ENCODE results near the gene IQSEC2.

IQSEC2 gene

DNA sequence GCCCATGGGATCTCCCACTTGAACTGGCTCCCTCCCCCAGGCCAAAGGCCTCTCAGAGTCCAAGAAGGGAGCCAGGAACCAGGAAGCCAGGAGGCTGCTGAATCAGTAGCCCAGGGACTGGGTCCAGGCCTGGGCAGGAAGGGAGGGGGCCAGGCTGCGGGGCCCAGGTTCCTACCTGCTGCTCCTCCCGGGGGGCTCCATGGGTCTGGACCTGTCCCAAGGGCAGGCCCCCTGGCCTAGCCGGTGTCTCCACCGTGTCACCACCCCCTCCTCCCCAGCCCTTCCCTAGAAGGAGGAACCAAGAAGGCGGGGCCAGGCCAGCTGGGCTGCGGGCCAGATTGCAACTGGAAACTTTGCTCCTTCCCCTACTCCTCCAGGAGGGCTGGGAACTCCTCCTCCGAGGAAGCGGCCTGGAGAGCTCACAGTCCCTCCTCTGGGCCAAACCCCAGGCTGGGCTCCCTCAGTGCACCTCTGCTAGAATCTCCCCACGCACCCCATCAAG is at the start of gene IQSEC2:
IQSEC2 (minus strand) TSS at position 264 of the 502 bp plus-strand sequence.
- DNase-seq (ENCODE audit: low read depth in 2 of 2), result no peak

DNA sequence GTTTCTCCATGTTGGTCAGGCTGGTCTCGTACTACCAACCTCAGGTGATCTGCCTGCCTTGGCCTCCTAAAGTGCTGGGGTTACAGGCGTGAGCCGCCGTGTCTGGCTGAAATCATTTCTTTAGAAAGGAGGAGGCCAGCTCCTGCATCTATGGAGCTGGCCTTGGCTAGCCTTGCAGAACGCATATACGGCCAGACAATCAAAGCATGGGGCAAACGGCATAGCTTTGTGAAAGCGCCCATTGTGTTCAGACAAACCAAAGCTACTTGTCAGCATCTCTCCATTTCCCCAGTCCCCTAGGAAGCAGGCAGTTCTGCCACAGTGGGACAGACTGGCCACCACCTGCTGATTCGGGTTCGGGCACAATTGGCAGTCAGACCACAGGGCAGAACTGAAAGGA is 48.9 kb upstream of the IQSEC2 start:
- DNase-seq (ENCODE audit: low read depth in 2 of 2), result no peak

DNA sequence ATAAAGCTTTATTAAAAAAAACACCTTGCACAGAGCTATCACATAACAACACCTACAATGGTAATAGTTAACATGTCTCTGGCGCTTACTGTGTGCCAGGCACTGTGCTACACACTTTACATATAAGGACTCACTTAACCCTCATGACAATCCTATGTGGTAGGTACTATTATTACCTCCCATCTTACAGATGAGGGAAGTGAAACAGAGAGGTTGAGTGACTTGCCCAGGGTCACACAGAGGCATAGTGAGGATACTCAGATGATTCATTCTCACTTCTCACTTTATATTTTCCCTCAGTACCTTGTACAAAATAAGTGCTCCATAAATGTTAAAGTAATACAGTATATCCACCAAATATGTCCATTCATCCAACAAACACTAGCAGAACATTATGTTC is 43.4 kb upstream of the IQSEC2 start:
- no peak for DNase-seq (ENCODE audit: low read depth in 2 of 2)

- no peak for DNase-seq (ENCODE audit: low read depth in 2 of 2)
Measured at GRCh38 chrX:53324085-53324484, 42.7 kb upstream of the IQSEC2 start.

GRCh38 chrX:53323196-53323595 is 41.8 kb upstream of the IQSEC2 start:
- DNase-seq (ENCODE audit: low read depth in 2 of 2), result no peak

- DNase-seq (ENCODE audit: low read depth in 2 of 2), result no peak
Measured at GRCh38 chrX:53321943-53322497, 40.6 kb upstream of the IQSEC2 start.

DNA sequence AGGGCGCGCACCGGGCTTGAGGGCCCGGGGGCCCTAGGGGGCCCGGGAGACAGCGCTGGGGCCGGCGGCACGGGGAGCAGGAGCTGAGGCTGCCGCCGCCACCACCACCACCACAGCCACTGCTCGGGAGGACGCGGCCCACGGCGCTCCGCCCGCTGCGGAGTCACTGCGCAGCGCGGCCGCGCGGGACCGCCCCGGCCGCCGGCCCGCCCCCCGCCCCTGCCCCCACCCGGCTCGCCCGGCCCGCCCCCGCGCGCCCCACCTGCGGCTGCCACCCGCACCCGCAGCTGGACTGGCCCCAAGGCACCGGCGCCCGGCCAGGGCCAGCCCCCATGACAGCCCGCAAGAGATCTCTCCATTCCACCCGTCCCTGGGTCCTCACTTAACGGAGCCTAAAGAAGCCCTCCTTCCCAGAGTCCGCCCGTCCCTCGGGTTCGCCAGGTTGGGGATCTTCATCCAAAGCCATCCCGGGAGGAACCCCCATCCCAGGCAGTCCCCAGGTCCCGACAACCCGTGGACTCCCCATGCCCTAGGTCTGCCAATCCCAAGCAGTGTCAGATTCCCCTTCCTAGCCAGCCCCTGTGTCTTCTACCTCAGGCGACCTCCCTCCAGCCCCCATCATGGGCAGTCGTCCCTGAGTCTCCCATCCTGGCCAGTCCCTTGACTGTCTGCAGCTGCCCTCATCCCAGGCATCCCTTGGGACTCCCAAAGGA is 40.0 kb upstream of the IQSEC2 start:
- DNase-seq (ENCODE audit: low read depth in 2 of 2), result no peak

DNA sequence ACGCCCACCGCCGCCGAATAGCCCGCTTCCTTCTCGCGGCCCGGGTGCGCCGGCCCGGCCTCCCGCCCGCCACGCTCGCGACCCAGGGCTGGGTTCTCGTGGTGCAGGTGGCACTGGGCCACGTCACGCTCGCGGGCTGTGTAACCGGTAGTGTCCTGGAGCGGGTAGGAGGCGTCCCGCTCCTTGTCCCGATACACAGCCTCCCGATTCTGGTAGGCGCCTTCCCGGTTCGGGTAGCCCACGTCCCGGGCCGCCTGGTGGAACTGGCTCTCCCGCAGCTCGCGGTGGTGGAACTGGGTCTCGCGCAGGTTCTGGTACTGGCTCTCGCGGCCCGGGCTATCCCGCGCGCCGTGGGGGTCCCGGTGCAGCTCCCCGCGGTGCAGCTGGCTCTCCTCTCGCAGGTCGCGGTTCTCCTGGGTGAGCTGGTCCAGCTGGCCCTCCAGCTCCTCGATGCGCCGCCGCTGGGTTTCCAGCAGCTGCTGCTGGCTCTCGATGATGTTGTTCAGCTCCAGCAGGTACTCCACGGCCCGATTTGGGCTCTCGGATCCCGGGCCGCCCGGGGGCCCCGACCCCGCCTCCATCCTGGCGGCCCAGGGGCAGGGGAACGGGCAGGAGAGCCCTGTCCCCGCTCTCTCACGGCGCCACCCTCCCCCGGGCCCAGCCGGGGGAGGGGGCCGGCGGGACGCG is 39.3 kb upstream of the IQSEC2 start:
- no peak for DNase-seq (ENCODE audit: low read depth in 2 of 2)

GRCh38 chrX:53319614-53320542 is 38.5 kb upstream of the IQSEC2 start:
- DNase-seq (ENCODE audit: low read depth in 2 of 2), result no peak

GRCh38 chrX:53318766-53319353 is 37.5 kb upstream of the IQSEC2 start:
- no peak for DNase-seq (ENCODE audit: low read depth in 2 of 2)

GRCh38 chrX:53317365-53318069 is 36.1 kb upstream of the IQSEC2 start:
- DNase-seq (ENCODE audit: low read depth in 2 of 2), result peak; percentile 21 to 50

GRCh38 chrX:53316860-53317237 is 35.5 kb upstream of the IQSEC2 start:
- DNase-seq (ENCODE audit: low read depth in 2 of 2), result no peak

DNA sequence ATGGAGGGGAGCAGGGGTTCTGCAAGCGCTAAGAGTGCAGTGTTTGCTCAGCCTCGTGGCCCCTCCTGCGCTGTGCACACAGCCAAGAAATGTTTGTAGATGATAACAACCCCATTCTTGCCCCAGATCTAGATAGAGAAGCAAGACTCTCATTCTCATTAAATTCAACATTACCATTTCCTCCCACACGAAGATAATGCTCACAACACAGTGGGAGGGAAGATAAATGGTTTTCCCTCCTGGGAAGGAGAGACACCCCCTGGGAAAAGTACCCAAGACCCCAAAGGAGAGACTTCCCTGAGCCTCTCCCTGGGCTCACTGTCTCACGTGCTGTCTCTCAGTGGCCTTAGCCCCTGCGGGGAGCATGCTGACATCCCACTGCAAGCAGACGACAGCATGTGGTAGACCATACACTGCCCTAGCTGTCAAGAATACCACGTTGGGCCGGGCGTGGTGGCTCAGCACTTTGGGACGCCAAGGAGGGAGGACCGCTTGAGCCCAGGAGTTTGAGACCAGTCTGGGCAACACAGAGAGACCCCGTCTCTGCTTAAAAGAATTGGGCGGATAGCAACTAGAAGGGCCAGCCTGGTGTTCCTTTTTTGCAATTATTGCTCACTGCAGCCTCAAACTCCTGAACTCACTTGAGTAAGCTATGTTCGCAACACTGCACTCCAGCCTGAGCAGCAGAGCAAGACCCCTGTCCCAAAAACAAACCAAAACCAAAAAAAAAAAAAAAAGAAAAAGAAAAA is 34.9 kb upstream of the IQSEC2 start:
- DNase-seq (ENCODE audit: low read depth in 2 of 2), result no peak

DNA sequence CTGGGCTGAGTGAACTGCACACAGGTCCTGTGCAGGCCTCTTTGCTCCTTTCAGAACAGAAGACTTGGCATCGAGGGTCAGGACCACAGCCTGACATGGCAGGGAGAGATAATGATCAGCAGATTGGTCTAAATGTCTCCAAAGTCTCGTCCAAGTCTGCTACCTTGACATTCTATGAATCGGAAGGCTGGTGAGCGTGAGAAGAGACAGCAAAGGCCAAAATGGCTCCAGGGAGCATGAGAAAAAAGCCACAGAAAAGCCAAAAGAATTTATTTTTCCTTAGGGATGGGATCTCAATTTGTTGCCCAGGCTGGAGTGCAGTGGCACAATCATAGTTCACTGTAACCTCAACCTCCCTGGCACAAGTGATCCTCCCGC is 32.3 kb upstream of the IQSEC2 start:
- no peak for DNase-seq (ENCODE audit: low read depth in 2 of 2)

GRCh38 chrX:53312946-53313727 is 31.8 kb upstream of the IQSEC2 start:
- peak; percentile 12 to 35 for DNase-seq (ENCODE audit: low read depth in 2 of 2)

GRCh38 chrX:53309837-53310236 is 28.5 kb upstream of the IQSEC2 start:
- no peak for DNase-seq (ENCODE audit: low read depth in 2 of 2)

DNA sequence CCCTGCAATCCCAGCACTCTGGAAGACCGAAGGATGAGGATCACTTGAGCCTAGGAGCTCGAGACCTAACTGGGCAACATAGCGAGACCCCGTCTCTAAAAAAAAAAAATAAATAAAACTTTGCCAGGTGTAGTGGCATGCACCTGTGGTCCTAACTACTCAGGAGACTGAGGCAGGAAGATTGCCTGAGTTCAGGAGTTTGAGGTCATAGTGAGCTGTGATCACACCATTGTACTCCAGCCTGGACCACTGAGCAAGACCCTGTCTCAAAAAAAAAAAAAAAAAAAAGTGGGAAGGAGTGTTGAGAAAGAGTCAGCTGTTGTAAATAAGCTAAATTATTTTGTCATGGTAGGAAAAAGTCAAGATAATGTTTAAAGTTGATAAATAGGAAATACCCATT is 27.5 kb upstream of the IQSEC2 start:
- no peak for DNase-seq (ENCODE audit: low read depth in 2 of 2)

- no peak for DNase-seq (ENCODE audit: low read depth in 2 of 2)
Measured at GRCh38 chrX:53305996-53306937, 24.9 kb upstream of the IQSEC2 start.
